Measurements from ENCODE around the gene SPATA7. TPM values are rescaled to one million over a fixed set of nuclear protein-coding genes. Genes with fewer than 3 reads are reported as not detected.

Gene SPATA7
- total RNA-seq: 10 to 100 TPM; 20.3 to 56.0 (median 30.1) TPM
- polyA plus RNA-seq: 10 to 100 TPM; 14.3 to 21.8 TPM
- long read RNA-seq, donor 1, transcript SPATA7-202 (11 exons, 1,891 nt): minor isoform, 24 of 96 reads
- long read RNA-seq, donor 1, transcript SPATA7-203 (12 exons, 2,123 nt): major isoform, 34 of 96 reads
- long read RNA-seq, donor 1, partial matches to known transcripts: 8 of 96 reads
- long read RNA-seq, donor 1, other reads (novel, unspliced or antisense): 30 of 96 reads
- long read RNA-seq, donor 2, partial matches to known transcripts: 6 of 7 reads
- long read RNA-seq, donor 2, other reads (novel, unspliced or antisense): 0 of 7 reads
- long read RNA-seq, donor 3, transcript SPATA7-203 (12 exons, 2,123 nt): major isoform, 8 of 25 reads
- long read RNA-seq, donor 3, transcript SPATA7-202 (11 exons, 1,891 nt): minor isoform, 6 of 25 reads
- long read RNA-seq, donor 3, partial matches to known transcripts: 4 of 25 reads
- long read RNA-seq, donor 3, other reads (novel, unspliced or antisense): 7 of 25 reads

GRCh38 chr14:88385212-88386101, at the start of gene SPATA7:
Gene SPATA7 (plus strand): TSS chr14:88385657. CDS start chr14:88385819, 162 bp downstream.
- WGBS, 3 donors: 0 to 1% (median 0%) methylated on average over 27 to 50 of the region's 50 CpGs
- peak; percentile 92 for TF ChIP-seq POLR2A (IDR thresholded peaks at IDR 0.05)
- TF ChIP-seq EP300 (IDR thresholded peaks at IDR 0.05): no peak
- peak in 1 of 3 donors; percentile 17 for TF ChIP-seq CTCF (IDR thresholded peaks at IDR 0.05)
- intact Hi-C loops (cut with DNase I): loop anchor here in 3 of 4 donors (10.0 kb wide), 2 partner anchors 169 to 191 kb away; partner anchors contain the start of gene PTPN21 (in 1 of the 3)

GRCh38 chr14:88340357-88340756, 45.1 kb upstream of the SPATA7 start:
- no peaks in the 10 kb centered on the region for H3K36me3 ChIP-seq
- TF ChIP-seq EP300 (IDR thresholded peaks at IDR 0.05): no peak
- TF ChIP-seq POLR2A (IDR thresholded peaks at IDR 0.05): no peak
- no peak for TF ChIP-seq CTCF (IDR thresholded peaks at IDR 0.05)
- H3K9me3 ChIP-seq: no peaks in the 10 kb centered on the region
- H3K4me3 ChIP-seq: no peak overlapping the region
- no peak overlapping the region for H3K27ac ChIP-seq
- no peaks in the 10 kb centered on the region for H3K4me1 ChIP-seq (ENCODE audit: insufficient read depth)
- DNase-seq: no peak
- intact Hi-C loops (cut with DNase I): no loop called here
- no peaks in the 10 kb centered on the region for H3K27me3 ChIP-seq

More at GRCh38 chr14:88385212-88386101, at the start of gene SPATA7:
- Histone ChIP-seq H3K27ac (peak within 1 kb of the TSS; percentile 80 to 81), H3K4me1 (ENCODE audit: insufficient read depth) (peaks cover 2% of the 10 kb centered on the region), H3K36me3 (no peaks in the 10 kb centered on the region), H3K9me3 (no peaks in the 10 kb centered on the region), H3K4me3 (peak within 1 kb of the TSS; percentile 53), H3K27me3 (no peaks in the 10 kb centered on the region)
- peak; percentile 94 to 97 (median 96) for DNase-seq

- TF ChIP-seq POLR2A (IDR thresholded peaks at IDR 0.05): no peak
- TF ChIP-seq EP300 (IDR thresholded peaks at IDR 0.05): no peak
- TF ChIP-seq CTCF (IDR thresholded peaks at IDR 0.05): no peak
- H3K36me3 ChIP-seq: no peaks in the 10 kb centered on the region
- no peaks in the 10 kb centered on the region for H3K9me3 ChIP-seq
- no peak overlapping the region for H3K4me3 ChIP-seq
- no peaks in the 10 kb centered on the region for H3K27me3 ChIP-seq
- DNase-seq: no peak
- no peak overlapping the region for H3K27ac ChIP-seq
- intact Hi-C loops (cut with DNase I): no loop called here
- H3K4me1 ChIP-seq (ENCODE audit: insufficient read depth): no peaks in the 10 kb centered on the region
- WGBS, 3 donors: 72 to 96% (median 91%) methylated on average over 2 of the region's 2 CpGs
Observed at GRCh38 chr14:88342980-88343379, 42.5 kb upstream of the SPATA7 start.

- H3K9me3 ChIP-seq: no peaks in the 10 kb centered on the region
- 69 to 73% (median 70%) methylated on average over 5 of the region's 5 CpGs for WGBS, 3 donors
Observed at GRCh38 chr14:88346048-88346639, 39.3 kb upstream of the SPATA7 start.

More at GRCh38 chr14:88346048-88346639, 39.3 kb upstream of the SPATA7 start:
- no peaks in the 10 kb centered on the region for H3K27me3 ChIP-seq
- no peak overlapping the region for H3K4me3 ChIP-seq
- DNase-seq: no peak
- intact Hi-C loops (cut with DNase I): loop anchor here in 1 of 4 donors (5.0 kb wide), 1 partner anchor 294 kb away; no protein-coding TSS in a partner anchor
- H3K27ac ChIP-seq: no peak overlapping the region
- no peaks in the 10 kb centered on the region for H3K36me3 ChIP-seq
- no peak for TF ChIP-seq CTCF (IDR thresholded peaks at IDR 0.05)
- TF ChIP-seq POLR2A (IDR thresholded peaks at IDR 0.05): no peak
- no peaks in the 10 kb centered on the region for H3K4me1 ChIP-seq (ENCODE audit: insufficient read depth)
